NCI-H1694 (cell line): ENCODE measurements around the gene PCSK5.

Source experiments
- DNase-seq: peaks from one replicate; lab custom pipeline; 2025; lab: John Stamatoyannopoulos, UW

PCSK5 gene

DNA sequence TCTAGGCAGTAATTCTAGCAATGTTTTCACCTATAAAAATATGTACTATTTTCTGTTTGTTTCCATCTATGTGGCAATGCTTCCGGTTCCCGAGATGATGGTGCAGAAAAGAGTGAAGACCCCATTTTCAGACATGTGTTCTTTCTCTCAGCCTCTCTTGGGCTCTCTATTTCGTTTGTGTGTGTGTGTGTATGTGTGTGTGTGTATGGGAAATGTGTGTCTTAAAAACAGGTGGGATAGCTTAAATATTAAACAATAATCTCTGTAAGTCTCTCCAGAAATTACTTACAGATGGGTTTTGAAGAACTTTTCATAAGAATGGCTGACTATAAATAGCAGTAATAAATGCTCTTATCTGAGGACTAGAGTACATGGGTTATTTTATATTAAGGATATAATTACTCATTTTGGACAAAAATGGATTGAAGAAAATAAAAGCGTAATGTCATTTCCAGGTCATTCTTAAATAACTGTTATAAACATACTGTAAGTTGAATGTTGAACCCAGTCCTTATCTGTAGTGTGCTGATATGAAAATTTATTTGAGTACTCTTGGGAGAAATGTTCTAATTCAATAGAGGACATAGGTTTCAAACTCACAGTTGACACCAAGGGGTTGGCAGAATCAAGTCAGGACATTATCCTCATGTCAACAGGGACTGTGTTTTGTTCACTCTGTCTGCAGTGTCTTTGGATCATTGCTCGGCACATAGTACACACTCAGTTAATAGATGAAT lies 31.1 kb downstream of the PCSK5 start:
- no peak for DNase-seq

GRCh38 chr9:75926385-75926784 lies 35.9 kb downstream of the PCSK5 start:
- no peak for DNase-seq

GRCh38 chr9:75927356-75927755 lies 36.9 kb downstream of the PCSK5 start:
- DNase-seq: no peak

GRCh38 chr9:75930190-75930589 lies 39.7 kb downstream of the PCSK5 start:
- DNase-seq: no peak

- DNase-seq: no peak
Observed at GRCh38 chr9:75930730-75931321, 40.4 kb downstream of the PCSK5 start.

- DNase-seq: no peak
Observed at GRCh38 chr9:75933982-75934381, 43.5 kb downstream of the PCSK5 start.

- no peak for DNase-seq
Observed at GRCh38 chr9:75935591-75935990, 45.1 kb downstream of the PCSK5 start.

GRCh38 chr9:75937521-75938258 lies 47.2 kb downstream of the PCSK5 start:
- DNase-seq: no peak

DNA sequence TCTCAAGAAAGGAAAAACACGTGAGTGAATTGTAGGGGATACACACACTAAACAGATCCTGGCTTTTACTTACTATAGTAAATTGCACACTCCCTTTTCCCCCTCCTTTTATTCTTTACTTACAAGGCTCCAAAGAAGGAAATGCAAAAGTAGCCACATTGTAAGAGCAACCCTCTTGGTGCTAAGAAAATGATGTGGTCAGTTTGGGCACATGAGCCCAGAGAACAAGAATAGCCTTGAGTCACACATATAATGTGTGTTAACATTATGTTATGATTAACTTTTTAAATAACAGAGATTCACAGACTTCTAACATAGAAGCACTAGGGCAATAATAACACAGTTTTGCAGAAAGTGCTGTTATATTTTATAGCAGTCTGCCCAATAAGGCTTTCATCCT lies 48.5 kb downstream of the PCSK5 start:
- DNase-seq: no peak

- DNase-seq: no peak
Observed at GRCh38 chr9:75939536-75940111, 49.2 kb downstream of the PCSK5 start.

- no peak for DNase-seq
Observed at GRCh38 chr9:75941066-75941465, 50.6 kb downstream of the PCSK5 start.

DNA sequence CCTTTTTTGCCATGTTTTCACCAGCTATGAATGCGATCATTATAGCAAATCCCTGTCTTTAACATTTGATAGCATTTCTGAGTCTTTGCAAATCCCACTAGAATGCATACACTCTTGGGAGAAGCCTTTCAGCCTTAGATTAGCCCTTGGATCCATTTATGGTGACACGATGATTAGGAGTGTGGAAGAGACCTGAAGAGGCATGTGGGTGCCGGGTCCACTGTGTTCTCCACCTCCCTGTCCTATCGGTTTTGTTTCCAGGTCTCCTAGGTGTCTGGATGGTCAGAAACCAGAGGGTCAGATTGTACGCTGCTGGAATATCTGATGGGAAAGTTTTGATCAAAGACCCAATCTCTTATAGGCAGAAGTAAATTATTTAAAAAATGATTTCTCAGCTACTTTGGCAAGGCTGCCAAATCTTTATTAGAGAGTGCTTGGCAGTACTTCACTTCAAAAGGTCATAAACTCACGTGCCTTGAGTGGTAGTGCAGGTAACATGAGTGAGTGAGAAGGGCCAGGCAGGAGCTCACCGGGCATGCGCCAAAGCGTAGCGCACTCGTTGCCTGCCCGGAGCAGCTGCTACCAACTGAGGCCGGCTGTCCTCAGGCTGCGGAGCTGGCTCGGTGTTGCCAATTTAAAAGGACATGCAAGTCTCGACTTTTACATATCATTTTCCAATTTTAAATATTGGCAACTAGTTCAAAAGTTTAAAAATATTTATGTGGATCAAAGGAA lies 51.3 kb downstream of the PCSK5 start:
- no peak for DNase-seq

DNA sequence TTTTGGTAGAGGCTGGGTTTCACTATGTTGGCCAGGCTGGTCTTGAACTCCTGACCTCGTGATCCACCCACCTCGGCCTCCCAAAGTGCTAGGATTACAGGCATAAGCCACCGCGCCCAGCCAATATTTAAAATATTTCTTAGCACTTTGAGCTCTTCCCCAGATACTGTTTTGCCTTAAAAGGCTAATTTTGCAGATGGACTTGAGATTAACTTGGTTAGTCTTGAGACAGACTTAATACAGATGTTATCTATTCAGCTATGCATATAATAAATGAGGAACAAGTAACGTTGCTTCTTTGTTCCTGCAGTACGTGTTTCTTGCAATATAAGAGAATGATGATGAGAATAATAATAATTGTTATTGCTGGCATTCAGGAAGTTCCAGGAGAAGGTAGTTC lies 56.3 kb downstream of the PCSK5 start:
- no peak for DNase-seq

- DNase-seq: no peak
Observed at GRCh38 chr9:75947233-75947632, 56.8 kb downstream of the PCSK5 start.

- no peak for DNase-seq
Observed at GRCh38 chr9:75950998-75951397, 60.5 kb downstream of the PCSK5 start.

DNA sequence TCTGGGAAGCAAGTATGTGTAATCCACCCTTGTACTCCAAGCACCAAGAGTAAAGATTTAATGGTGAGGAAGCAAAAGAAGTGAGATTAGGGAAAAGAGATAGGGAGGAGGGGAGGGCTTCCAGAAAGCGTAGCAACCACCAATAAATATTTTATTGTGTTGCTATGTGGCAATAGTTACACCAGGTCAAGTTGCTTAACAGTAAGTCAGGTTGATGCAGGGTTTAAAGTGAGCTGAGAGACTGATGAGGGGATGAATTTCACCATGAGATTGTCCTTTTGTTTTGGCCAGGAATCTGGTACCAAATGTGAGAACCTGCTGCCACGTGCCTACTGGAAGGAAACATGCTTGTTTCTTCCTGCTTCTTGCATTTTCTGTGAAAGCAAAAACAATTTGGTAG lies 62.7 kb downstream of the PCSK5 start:
- no peak for DNase-seq

GRCh38 chr9:75956161-75956560 lies 65.7 kb downstream of the PCSK5 start:
- no peak for DNase-seq

DNA sequence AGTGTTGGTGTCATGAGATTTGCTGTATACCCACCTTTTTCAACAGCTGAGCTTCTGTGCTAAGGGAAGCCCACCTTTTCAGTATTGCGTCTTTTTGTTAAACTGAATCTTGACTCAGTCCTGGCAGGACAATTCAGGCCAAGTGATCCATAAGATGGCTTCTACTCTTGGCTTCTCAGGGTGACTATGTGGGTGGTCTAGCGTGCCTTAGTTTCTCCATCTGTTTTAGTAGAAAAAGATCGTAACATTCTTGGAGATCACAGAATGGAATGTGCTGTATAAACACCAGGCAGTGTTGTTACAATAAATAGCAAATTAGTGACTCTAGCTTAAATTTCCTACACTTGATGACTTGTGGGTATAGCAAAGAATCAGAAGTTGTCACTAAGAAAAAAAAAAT lies 66.6 kb downstream of the PCSK5 start:
- DNase-seq: no peak

GRCh38 chr9:75958226-75958625 lies 67.8 kb downstream of the PCSK5 start:
- DNase-seq: no peak

DNA sequence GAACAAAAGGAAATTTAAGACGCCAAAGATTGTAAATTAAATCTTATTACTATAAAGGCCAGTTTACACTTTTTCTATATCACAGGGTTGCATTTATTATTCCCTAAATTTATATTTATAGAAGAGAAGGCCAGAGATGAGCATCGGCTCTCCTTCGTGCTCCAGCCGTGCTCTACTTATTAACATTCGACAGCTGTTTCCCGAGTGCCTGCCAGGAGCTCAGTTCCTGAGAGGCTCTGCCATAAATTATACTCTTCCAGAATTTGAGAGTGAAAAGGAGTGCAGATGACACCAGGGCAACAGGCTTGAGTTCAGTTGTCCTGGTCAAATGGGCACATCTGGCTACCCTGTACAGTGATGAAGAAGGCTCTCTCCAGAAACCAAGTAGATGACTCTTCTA lies 70.1 kb downstream of the PCSK5 start:
- DNase-seq: no peak

GRCh38 chr9:75962013-75962661 lies 71.7 kb downstream of the PCSK5 start:
- no peak for DNase-seq

DNA sequence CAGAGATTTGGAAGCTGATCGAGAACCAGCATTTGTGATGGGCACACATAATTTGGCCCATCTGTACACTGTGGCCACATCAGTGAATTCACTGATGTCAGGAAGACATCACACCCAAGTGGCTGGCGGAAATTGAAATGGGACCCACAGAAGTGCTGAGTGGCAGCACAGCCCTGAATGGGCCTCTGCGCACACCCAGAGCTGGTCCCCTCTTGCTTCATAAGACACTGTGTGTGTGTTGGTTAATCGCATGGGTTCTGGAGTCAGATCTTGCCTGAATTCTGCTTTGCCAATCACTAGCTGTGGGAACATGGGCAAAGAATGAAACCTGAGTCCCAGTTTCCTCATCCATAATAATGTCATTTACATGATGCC lies 72.2 kb downstream of the PCSK5 start:
- DNase-seq: no peak
